Glomerular visceral epithelial cell (primary cell): ENCODE data around the gene SHANK3.
"Not testable (repeated sequence)": the region's sequence is repeated elsewhere in the genome, so short reads cannot be mapped to it uniquely, and the experiment has no call there.

Experiments
- DNase-seq: peaks from one replicate; pipeline ENCODE4 v3.0.0-alpha.2; 2016; ENCODE audit errors: extremely low spot score

The SHANK3 gene

DNA sequence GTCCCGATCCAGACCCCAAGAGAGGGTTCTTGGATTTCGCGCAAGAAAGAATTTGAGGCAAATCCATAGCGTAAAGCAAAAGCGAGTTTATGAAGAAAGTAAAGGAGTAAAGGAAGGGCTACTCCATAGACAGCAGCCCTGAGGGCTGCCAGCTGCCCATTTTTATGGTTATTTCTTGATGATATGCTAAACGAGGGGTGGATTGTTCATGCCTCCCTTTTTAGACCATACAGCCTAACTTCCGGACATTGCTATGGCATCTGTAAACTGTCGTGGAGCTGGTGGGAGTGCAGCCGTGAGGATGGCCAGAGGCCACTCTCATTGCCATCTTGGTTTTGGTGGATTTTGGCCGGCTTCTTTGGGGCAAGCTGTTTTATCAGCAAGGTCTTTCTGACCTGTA is 19.4 kb upstream of the SHANK3 start:
- no peak for DNase-seq

DNA sequence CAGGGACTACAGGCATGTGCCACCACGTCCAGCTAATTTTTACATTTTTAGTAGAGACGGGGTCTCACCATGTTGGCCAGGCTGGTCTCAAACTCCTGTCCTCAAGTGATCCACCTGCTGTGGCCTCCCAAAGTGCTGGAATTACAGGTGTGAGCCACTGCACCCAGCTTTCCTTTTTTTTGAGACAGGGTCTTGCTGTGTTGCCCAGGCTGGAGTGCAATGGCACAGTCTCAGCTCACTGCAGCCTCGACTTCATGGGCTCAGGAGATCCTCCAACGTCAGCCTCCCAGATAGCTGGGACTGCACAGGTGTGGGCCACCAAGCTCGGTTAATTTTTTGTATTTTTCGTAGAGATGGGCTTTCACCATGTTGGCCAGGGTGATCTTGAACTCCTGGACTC is 18.0 kb upstream of the SHANK3 start:
- DNase-seq = not testable (repeated sequence)

DNA sequence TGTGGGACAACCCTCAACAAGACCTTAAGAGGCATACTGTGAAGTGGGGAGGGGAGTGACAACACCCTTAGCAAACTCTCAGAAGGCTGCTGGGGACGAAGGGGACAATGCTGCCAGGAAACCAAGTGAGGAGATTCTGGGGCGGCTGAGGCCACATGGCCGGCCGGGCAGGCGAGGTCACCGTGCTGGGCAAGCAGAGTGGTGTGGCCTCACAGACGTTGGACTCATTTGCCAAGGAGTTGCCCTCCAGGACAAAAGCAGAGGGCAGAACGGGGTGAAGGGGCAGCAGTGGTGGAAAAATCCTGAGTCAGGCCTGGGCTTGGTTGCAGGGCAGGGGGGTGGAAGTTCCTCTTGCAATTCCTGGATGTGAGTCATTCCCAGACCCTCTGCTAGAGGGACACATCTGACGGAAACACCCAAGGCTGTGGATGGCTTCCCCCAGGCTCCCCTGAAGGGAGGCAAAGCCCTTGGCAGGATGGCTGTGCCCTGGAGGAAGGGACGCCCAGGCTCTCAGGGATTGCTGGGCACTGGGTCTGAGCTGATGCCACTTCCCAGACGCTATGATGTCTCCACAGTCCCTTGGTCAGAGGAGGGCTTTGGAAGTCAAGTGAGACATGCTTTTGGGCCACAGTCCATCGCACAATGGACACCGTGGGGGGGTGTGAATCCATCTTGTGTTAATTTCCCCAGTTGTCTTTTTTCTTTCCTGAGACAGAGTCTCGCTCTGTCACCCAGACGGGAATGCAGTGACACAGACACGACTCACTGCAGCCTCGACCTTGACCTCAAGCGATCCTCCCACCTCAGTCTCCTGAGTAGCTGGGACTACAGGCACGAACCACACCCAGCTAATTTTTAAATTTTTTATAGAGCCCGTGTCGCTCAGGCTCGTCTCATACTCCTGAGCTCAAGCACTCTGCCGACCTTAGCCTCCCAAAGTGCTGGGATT is 16.2 kb upstream of the SHANK3 start:
- DNase-seq = peak; percentile 47

DNA sequence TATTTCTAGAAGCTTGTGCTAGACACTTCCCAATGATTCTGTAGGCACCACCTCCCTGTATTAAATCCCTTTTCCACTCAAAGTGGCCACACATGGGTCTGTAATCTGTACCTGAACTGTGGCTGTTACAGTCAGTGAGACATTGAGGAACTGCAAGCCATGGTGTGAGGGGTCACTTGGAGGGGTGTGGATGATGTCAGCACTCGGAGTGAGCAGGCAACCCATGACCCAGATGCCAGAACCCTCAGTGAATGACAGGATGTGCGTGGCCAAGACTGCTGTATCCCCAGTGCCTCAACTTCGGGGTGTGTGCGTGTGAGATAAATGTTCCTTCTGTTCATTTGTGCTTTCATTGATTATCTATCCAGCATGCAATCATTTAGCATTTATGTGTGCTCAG is 14.7 kb upstream of the SHANK3 start:
- no peak for DNase-seq

DNA sequence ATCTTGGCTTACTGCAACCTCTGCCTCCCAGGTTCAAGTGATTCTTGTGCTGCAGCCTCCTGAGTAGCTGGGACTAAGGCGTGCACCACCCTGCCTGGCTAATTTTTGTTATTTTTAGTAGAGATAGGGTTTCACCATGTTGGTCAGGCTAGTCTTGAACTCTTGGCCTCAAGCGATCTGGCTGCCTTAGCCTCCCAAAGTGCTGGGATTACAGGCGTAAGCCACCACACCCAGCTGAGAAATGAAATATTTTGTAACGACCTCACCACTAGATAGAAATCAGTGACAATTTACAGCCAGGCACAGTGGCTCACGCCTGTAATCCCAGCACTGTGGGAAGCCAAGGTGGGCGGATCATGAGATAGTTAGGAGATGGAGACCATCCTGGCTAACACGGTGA is 12.9 kb upstream of the SHANK3 start:
- not testable (repeated sequence) for DNase-seq

DNA sequence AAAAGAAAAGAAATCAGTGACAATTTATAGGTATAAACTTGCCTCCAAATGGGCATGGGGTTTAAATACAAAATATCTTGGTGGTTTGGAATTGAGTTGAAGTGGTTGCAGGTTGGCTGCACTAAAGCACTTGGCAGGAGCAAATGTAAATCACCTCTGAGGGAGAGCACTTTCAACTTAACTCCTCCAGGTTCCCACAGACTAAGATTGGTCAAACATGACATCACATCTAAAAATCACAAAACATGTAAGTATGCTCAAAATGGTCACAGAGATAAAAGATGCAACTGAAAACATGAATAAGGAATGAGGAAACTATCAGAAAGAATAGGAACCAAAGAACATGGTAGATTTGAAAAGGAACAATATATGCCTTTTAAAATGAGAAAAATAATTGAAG is 12.3 kb upstream of the SHANK3 start:
- DNase-seq = no peak

DNA sequence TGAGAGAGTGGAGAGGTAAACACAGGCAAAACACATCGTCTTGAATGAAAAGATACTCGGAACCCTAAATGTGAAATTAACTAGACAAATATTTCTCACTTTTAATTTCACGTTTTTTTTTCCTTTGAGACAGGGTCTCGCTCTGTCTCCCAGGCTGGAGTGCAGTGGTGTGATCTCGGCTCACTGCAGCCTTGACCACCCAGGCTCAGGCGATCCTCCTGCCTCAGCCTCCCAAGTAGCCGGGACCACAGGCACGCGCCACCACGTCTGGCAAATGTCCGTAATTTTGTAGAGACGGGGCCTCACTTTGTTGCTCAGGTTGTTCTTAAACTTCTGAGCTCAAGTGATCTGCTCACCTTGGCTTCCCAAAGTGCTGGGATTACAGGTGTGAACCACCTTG is 7.4 kb upstream of the SHANK3 start:
- DNase-seq = no peak

DNA sequence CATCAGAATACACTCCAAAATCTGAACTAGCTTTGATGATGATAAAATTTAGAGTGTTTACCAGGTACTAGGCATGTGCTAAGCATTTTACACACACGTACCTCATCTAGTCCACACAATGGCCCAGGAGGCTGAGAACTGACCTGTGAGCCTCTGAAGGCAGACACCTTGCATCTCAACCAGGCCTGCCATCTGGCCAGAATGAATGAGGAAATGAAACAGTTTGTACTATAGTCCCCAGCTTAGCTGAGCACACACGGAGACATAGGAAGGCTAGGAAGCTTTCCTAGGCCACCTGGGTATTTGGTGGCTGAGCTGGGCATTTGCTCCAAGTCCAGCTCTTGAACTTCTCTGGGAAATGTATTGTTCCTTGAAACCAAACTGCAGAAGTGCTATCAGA is 6.9 kb upstream of the SHANK3 start:
- no peak for DNase-seq

DNA sequence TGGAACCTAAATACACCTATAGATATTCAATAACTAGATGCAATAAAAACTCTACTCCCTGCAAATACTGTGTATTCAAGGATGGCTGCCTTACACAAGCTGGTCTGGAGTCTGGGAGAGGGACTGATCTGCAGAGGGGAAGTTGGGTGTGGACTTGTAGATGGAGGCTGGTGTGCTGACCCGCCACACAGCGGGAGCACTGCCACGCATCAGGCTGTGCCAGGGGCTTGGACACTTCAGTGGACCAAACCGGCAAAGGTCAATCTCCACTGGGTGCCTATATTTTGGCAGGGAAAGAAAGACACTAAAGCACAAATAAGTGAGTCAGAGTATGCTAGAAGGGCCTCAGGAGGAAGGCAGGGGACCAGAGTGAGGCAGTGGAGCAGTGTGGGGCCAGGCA is 2.1 kb upstream of the SHANK3 start:
- no peak for DNase-seq

DNA sequence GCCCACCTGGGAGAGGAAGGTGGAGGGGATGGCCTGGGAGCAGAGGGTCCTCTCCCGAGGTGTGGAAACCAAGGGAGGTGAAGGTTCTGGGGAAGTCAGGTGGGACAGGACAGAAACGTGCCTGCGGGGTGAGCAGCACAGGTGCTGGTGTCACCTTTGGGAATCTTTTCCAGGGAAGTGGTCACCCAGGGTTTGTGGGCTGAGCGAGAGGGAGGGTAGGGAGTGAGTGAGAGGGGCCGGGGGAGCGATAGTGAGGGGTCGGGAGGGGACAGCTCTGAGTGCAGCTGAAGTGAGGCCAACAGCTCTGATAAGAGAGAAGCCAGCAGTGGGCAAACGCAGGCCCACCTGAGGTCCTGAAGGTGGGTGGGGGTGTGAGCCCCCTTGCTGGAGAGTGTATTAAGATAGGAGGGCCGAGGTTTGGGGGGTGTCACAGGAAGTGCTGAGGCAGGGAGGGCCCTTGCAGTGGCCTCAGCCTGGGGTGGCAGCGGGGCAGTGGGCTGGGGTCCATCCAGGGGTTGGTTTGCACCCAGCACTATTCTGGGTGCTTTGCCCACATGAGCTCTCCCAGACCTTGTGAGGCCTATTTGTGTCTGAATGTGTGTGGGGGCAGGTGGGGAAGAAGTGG is 1.6 kb upstream of the SHANK3 start:
- DNase-seq = no peak

DNA sequence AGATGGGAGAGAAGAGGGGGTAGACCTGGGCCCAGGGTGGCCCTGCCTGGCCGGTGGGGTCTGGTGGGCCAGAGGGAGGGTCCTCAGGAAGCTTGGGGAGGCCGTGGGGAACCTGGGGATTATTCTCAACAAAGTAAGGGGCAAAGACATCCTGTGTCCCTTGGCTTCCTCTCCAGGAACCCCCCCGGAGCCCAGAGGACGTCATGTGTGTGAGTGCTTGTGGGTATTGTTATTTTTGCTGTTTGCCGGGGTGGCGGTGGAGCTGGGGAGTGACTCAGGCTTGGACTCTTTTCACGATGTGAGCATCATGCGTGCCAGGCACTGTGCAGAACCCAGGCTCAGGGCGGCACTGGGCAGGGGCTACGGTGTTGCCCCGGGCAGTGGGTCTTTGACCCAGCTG is 982 bp upstream of the SHANK3 start:
- no peak for DNase-seq

DNA sequence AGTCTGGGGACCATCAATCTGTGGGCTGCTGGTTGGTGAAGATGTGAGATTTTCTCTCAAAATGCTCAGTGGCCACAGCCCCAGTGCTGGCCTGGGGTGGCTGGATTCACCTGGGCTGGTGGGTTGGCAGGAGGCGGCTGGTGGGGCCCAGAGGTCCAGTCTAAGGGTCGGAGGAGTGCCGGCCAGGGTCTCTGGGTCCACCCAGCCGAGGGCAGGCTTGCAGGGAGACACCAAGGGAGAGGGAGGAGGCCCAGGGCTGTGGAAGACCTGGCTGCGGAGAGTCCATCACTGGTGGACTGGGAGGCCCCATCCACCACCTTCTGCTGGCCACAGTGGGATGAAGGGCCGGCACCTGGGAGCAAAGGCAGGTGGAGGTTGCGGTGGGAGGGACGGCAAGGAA is 582 bp upstream of the SHANK3 start:
- DNase-seq = no peak

DNA sequence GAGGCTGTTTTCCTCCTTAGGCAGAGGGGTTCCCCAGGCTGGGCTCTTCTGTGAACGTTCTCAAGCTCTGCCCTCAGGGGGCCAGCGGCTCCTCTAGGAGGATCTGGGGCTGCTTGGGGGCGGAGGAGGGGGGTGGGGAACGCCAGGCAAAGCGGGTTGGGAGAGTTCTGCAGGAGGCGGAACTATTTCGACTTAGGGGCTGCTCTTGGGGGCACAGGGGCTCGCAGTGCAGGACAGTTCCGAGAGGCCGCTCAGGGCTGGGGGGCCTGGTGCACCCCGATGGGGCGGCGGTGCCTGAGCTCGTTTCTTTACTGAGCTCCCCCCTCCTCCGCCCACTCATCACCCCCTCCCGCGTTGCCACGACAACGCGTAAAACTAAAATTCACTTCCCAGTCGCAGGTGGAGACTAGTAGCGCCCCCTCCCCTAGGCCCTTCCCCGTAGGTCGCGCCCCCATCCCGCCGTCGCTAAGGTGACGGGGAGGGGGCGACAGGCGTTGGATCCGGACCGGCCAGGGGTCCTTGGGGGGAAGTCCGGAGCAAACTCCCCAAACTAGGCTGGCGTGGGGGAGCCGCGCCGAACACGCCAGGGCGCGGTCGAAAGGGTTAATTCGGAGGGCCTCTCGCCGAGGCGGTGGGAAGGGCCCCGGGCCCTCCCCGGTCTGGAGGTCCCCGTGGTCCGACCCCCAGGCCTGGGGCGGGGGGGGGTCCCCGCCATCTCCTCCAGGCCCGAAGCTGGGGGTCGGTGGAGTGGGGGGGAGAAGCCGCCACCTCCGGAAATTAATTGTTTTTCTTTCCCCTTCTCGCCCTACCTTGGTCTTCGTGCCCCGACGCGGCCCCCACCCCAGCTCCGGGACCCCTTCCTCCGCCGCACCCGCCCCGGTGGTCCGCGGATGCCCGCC is 857 bp downstream of the SHANK3 start:
- DNase-seq = no peak

DNA sequence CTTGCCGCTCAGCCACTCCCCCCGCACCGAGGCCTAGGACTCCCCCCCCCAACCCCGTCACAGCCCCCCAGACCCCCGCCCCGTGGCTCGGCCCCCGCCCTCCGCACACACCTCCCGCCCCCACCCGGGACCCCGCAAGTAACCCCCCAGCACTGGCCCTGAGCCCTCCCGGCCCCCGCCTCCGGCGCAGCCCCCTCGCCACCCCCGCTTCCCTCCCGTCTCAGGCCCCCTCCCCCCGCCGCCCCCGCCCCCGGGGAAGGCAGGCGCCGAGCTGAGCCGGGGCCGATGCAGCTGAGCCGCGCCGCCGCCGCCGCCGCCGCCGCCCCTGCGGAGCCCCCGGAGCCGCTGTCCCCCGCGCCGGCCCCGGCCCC is 1.5 kb downstream of the SHANK3 start:
- DNase-seq = no peak

DNA sequence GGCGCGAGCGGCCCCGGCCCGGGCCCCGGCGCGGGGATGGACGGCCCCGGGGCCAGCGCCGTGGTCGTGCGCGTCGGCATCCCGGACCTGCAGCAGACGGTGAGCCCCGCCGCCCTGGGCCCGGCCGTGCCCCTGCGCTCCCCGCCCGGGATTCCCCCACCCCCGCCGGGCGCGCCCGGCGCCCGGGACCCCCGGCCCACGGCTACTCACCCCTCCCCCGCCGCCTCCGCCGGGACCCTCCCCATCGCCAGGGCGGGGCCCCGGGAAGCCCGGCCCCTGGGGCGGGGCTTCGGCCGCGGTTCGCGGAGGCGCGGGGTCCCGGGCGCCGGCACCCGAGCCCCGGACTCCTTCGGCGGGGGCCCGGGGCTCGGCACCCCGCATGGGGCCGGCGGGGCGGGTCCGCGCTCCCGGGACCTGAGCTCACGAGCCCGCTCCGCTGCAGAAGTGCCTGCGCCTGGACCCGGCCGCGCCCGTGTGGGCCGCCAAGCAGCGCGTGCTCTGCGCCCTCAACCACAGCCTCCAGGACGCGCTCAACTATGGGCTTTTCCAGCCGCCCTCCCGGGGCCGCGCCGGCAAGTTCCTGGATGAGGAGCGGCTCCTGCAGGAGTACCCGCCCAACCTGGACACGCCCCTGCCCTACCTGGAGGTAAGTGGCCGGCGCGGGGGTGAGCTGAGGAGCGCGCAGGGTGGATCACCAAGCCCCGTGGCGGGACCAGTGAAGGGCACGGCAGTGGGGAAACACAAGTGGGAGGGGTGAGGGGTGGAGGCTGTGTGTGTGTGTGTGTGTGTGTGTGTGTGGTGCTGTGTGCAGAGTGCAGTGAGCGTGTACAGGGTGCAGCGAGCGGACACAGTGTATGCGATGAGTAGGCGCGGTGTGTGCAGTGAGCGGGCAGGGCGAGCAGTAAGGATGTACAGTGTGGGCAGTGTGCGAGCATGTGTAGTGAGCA is 2.3 kb downstream of the SHANK3 start:
- peak; percentile 28 for DNase-seq

DNA sequence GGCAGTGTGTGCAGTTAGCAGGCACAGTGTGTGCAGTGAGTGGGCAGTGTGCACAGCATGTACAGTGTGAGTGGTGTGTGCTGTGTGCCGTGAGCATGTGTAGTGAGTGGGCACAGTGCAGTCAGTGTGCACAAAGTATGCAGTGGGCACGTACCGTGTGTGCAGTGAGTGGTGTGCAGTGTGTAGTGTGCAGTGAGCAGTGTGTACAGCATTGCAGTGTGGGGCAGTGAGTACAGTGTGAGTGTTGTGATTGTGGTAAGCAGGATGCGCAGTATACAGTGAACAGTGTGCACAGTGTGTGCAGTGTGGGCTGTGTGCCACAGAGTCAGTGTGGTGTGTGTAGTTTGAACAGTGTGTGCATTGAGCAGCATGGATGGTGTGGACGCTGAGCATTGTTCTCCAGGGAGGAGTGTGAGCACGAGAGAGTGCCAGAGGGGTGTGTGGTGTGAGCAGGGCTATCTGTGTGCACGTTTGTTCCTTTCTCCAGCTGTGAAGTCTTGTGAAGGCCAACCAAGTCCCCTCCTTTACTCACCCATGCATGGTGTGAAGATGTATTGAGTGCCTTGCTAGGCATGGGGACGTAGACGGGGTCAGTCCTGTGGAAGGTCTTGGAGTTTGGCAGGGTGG is 3.0 kb downstream of the SHANK3 start:
- DNase-seq = no peak

DNA sequence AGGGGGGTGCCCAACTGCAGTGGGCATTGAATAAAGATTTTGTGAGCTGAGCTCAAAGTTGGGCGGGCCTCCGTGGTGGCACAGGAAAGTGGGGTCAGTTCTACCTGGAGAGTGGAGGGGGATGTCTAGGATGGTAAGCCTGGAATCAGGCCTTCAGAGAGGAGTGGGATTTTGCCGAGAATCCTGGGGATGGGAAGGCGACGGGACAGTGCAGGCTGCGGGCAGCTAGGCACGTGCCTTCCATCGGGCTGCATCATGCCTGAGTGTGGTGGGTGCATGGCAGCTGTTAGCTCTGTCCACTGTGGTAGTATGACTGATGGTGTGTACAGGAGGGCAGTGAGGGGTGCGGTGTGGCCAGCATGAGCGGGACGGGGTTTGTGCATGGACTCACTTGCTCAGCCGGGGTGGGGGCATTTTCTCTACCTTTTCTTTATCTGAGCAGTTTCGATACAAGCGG is 3.6 kb downstream of the SHANK3 start:
- DNase-seq = no peak

DNA sequence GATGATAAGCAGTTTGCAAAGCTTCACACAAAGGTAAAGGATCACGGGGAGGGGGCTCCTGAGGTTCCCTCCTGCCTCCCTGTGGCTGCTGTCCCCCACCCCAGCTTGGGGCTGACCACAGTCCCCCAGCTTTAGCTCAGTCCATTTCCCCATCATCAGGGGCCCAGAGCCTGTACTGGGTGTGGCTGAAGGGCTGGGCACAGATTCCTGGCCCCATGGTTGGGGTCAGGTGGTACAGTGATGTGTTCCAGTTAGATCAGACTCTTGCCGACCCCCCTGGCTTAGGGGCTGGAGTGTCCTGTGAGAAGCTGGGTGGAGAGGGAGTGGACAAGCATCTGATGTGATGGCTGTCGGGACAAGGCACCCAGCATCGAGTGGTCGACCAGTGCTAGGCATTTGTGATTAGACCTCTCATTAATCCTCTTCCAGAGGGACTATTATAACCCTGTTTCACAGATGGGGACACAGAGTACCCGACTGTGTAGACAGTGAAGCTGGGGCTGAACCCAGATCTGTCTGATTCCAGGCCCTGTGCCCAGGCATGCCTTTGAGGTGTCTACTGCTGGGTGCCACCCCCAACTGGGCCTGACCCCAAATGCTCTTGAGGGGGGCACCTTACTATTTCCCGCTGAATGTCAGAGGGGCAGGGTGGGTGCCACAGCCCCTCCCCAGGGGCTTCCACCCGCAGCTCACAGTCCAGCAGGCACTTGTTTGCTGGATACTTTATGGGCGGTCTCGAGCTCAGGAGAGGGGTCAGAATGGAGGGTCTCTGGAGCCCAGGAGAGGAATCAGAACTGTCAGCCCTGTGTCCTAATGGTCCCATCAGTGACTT is 4.3 kb downstream of the SHANK3 start:
- no peak for DNase-seq

DNA sequence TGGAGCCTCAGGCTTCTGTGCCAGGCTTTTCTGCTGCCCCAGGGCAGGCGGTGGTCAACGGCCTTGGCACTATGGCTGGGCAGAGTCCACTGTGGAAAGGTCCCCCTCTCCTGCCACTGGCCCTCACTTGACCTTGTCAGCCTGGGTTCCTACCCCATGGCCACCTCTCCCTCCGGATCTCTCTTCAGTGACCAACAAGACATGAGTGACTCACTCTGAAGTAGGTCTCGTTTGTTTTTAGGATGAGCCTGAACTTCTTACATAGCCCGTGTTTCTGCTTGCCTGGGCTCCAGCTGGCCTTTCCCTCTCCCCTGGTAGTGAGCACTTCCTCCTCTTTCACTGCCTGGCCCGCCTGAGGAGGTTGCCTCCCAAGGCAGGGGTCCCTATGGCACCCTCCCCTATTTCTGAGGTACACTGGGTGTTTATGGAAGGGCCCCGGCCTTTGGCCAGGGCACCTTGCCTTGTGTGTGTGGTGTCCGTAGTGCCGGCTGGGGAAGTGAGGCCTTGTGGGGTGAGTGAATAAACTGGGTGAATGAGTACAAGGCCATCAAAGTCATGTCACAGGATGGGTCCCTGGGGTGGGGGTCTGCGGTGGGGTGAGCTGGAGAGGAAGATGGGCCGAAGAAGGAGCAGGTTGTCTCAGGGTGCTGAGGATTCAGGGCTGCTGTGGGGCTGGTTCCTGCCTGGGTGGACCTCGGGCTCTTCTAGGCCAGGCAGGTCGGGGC is 5.0 kb downstream of the SHANK3 start:
- DNase-seq = no peak
